Psoas muscle (tissue), 8 donors: ENCODE data around the gene FARP2. TPM values are rescaled to one million over a fixed set of nuclear protein-coding genes. Genes with fewer than 3 reads are reported as not detected.

ENCODE experiments used
- ATAC-seq, 4 donors: fragments of 200-7000 bp; cut with Tn5 transposase; one replicate each; pipeline ENCODE4 v1.9.1; 2020; ENCODE audit warnings: moderate library complexity in 3 of 4, mild to moderate bottlenecking in 2 of 4
- DNase-seq, 2 donors: peaks; one replicate each; pipeline ENCODE4 v3.0.0-alpha.2; 2020
- H3K27ac ChIP-seq: fragments of 200-600 bp; one replicate; pipeline ENCODE4 v1.8.0; 2022
- H3K27me3 ChIP-seq, 3 donors: fragments of 200-600 bp in 1 of 3; one replicate each; pipeline versions ENCODE4 v1.6.1 to v1.8.0; 2013 to 2022; ENCODE audit warnings: low read length in 2 of 3, mild to moderate bottlenecking in 2 of 3, moderate library complexity in 1 of 3; ENCODE audit not compliant: insufficient read depth in 3 of 3
- H3K36me3 ChIP-seq, 2 donors: fragments of 200-600 bp in 1 of 2; one replicate each; pipeline versions ENCODE4 v1.6.1 to v1.8.0; 2013 to 2022; ENCODE audit warnings: low read depth in 1 of 2, mild to moderate bottlenecking in 1 of 2, moderate library complexity in 1 of 2; ENCODE audit not compliant: insufficient read depth in 1 of 2
- H3K4me1 ChIP-seq: fragments of 200-600 bp; one replicate; pipeline ENCODE4 v1.8.0; 2022
- H3K4me3 ChIP-seq: fragments of 200-600 bp; one replicate; pipeline ENCODE4 v1.8.0; 2022; ENCODE audit warnings: mild to moderate bottlenecking
- H3K9me3 ChIP-seq: fragments of 200-600 bp; one replicate; pipeline ENCODE4 v1.8.0; 2022
- CTCF ChIP-seq: fragments of 200-600 bp; IDR thresholded peaks from one replicate; pipeline ENCODE4 v1.8.0; 2022; ENCODE audit warnings: antibody characterized with exemption
- WGBS, 3 donors: extraction: QIAGEN DNeasy Blood & Tissue Kit; methylation state at CpG; one replicate each; pipeline versions ENCODE4 v1.1.6 to v1.1.7; 2013; 5-methylcytosine and 5-hydroxymethylcytosine counted together
- intact Hi-C, 2 donors: fragments of 100-400 bp; cut with DNase I; formaldehyde crosslinking; loops; one replicate each; pipeline versions ENCODE4 v1.11.0 to v1.14.2; 2022
- polyA plus RNA-seq, 3 donors: library from polyadenylated mRNA; stranded (reverse); fragments of 200-250 nt; gene quantifications; one replicate each; pipeline ENCODE4 v1.2.3, GENCODE V29; 2013
- total RNA-seq, 4 donors: library from RNA; stranded (reverse); fragmentation: NEBNext Ultra II Directional in 2 of 4; extraction: Animal tissue kit (Norgen Biotek cat#: 25700) in 2 of 4; gene quantifications; one replicate each; pipeline versions ENCODE4 v1.2.1 to v1.2.4, GENCODE V29; 2021 to 2023
- donor health status: healthy with polysubstance abuse.
- donor health status: DM: no; HTN: no; CAD: no; lungs with moderate emphysema.
- donor health status: Bipolar disorder and iron deficiency.
- donor health status: healthy.
- donor health status: DM: yes; HTN: yes; CAD: no.
- donor health status: DM: no; HTN: no; CAD: no.
- donor health status: DM: no; HTN: no; CAD: no.
- donor health status: DM: yes; HTN: yes; CAD: no.

FARP2 gene
- total and polyA plus RNA-seq, 7 donors: 5.8 to 18.4 (median 17.4) TPM

DNA sequence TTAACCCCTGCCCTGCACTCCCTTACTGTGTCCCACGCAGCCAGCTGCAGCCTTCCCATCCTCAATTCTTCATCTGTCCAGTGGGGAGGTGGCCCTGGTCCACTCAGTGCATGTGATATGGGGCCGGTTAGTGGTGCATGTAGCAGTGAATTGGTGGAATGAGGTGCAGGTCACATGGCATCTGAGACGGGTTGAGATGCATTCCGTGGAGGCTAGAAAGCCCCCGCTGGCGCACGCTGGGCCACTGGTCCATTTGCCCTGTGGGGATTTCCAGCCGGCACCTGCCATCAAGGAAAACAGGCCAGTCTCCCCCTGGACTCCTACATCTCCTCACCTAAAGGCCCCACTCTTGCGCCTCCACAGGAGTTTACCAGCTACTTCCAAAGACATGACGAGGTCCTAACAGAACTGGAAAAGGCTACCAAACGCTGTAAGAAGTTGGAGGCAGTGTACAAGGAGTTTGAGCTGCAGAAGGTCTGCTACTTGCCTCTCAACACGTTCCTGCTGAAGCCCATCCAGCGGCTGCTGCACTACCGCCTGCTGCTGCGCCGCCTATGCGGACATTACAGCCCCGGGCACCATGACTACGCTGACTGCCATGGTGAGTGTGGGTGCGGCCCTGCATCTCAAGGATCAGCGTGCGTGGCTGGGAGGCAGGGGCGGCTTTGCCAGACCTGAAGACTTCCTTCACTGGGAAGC is 111.8 kb downstream of the FARP2 start:
- Histone ChIP-seq H3K27ac (no peak overlapping the region), H3K4me1 (no peaks in the 10 kb centered on the region), H3K9me3 (no peaks in the 10 kb centered on the region), H3K36me3 (peaks cover 0 to 26% of the 10 kb centered on the region in 2 donors), H3K4me3 (no peak overlapping the region), H3K27me3 (no peaks in the 10 kb centered on the region)
- TF ChIP-seq CTCF: no peak
- 88 to 92% (median 89%) methylated on average over 23 of the region's 23 CpGs for whole genome bisulfite sequencing, 3 donors
- ATAC-seq (no peak), DNase-seq (no peak)
- intact Hi-C loops: no loop called here

GRCh38 chr2:241468476-241468781 is 112.3 kb downstream of the FARP2 start:
- WGBS, 3 donors: 84 to 96% (median 90%) methylated on average over 2 of the region's 2 CpGs

GRCh38 chr2:241469746-241470145 is 113.7 kb downstream of the FARP2 start:
- Histone ChIP-seq H3K27me3 (no peaks in the 10 kb centered on the region), H3K4me1 (no peaks in the 10 kb centered on the region)

More at GRCh38 chr2:241468476-241468781, 112.3 kb downstream of the FARP2 start:
- Histone ChIP-seq H3K4me3 (no peak overlapping the region), H3K27ac (no peak overlapping the region), H3K36me3 (peaks cover 0 to 21% of the 10 kb centered on the region in 2 donors), H3K4me1 (no peaks in the 10 kb centered on the region), H3K9me3 (no peaks in the 10 kb centered on the region), H3K27me3 (no peaks in the 10 kb centered on the region)
- DNase-seq (no peak), ATAC-seq (no peak)
- intact Hi-C loops: no loop called here
- TF ChIP-seq CTCF: no peak

GRCh38 chr2:241473399-241473798 is 117.3 kb downstream of the FARP2 start:
- no peaks in the 10 kb centered on the region for H3K27me3 ChIP-seq
- H3K4me1 ChIP-seq: no peaks in the 10 kb centered on the region
- ATAC-seq: no peak
- H3K27ac ChIP-seq: no peak overlapping the region
- intact Hi-C loops: no loop called here
- 87 to 93% (median 90%) methylated on average over 3 of the region's 3 CpGs for WGBS, 3 donors
- H3K4me3 ChIP-seq: no peak overlapping the region
- DNase-seq: no peak
- TF ChIP-seq CTCF: no peak
- H3K9me3 ChIP-seq: no peaks in the 10 kb centered on the region
- H3K36me3 ChIP-seq: peaks cover 0 to 13% of the 10 kb centered on the region in 2 donors

More at GRCh38 chr2:241469746-241470145, 113.7 kb downstream of the FARP2 start:
- 93 to 98% (median 95%) methylated on average over 2 of the region's 2 CpGs for WGBS, 3 donors
- Histone ChIP-seq H3K9me3 (no peaks in the 10 kb centered on the region), H3K4me3 (no peak overlapping the region), H3K36me3 (peaks cover 0 to 11% of the 10 kb centered on the region in 2 donors), H3K27ac (no peak overlapping the region)
- TF ChIP-seq CTCF: no peak
- DNase-seq (no peak), ATAC-seq (no peak)
- intact Hi-C loops: no loop called here

DNA sequence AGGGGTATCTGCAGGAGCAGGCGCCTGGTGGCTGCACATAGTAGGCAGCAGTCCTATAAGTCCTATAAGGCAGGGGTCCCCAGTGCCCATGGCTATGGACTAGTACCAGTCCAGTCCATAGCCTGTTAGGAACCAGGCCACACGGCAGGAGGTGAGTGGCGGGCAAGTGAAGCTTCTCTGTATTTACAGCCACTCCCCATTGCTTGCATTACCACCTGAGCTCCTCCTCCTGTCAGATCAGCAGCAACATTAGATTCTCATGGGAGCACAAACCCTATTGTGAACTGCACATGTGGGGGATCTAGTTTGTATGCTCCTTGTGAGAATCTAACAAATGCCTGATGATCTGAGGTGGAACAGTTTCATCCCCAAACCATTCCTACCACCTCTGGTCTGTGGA is 119.2 kb downstream of the FARP2 start:
- 90 to 94% (median 91%) methylated on average over 3 of the region's 3 CpGs for WGBS, 3 donors
- Histone ChIP-seq H3K4me3 (no peak overlapping the region), H3K9me3 (no peaks in the 10 kb centered on the region), H3K27me3 (no peaks in the 10 kb centered on the region), H3K4me1 (no peaks in the 10 kb centered on the region), H3K36me3 (peaks cover 0 to 19% of the 10 kb centered on the region in 2 donors), H3K27ac (no peak overlapping the region)
- intact Hi-C loops: no loop called here
- DNase-seq: no peak
- TF ChIP-seq CTCF: no peak
- ATAC-seq: no peak
